Stimulated activated CD4-positive, alpha-beta T cell treated with anti-CD3 and anti-CD28 coated beads, TNF-alpha, amount 100 ng/mL, for 48 hours (primary cell): Measurements from ENCODE around the gene MXI1.
"Not testable (repeated sequence)": the region's sequence is repeated elsewhere in the genome, so short reads cannot be mapped to it uniquely, and the experiment has no call there.

Experiments used
- DNase-seq, 3 donors: peaks; one replicate each; pipeline ENCODE4 v3.0.0-alpha.2; 2020; ENCODE audit warnings: low read depth in 3 of 3

The MXI1 gene

DNA sequence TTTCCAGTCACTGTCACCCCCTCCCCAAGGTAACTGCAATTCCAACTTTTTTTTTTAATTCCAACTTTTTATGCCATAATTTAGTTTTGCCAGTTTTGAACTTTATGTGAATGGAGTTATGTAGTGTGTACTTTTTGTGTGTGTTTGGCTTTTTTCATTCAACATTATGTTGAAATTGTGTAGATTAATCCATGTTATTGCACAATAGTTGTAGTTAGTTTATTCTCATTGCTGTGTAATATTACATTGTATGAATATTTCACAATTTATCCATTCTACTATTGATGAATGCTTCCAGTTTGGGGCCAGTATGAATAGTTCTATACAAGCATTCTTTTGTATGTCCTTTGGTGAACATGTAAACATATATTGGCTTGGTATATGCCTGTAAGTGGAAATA, 32.5 kb downstream of the MXI1 start:
- no peak for DNase-seq

DNA sequence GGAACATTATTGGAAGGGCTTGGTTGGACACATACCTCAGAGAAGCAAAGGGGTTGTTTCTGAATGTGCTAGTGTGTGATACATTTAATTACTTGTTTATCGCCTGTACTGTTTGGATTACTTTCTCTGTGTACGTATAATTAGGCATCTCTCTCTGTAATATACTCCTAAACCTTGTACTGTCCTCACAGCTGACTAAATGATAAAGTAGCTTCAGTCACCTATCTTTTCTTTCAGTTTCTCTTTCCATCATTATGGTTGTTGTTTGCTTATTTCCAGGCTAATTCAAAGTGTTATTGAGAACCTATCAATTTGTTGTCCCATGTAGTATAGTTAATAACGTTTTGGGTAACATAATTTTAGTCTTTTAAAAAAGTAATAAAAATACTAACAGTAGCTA, 34.0 kb downstream of the MXI1 start:
- DNase-seq: no peak

DNA sequence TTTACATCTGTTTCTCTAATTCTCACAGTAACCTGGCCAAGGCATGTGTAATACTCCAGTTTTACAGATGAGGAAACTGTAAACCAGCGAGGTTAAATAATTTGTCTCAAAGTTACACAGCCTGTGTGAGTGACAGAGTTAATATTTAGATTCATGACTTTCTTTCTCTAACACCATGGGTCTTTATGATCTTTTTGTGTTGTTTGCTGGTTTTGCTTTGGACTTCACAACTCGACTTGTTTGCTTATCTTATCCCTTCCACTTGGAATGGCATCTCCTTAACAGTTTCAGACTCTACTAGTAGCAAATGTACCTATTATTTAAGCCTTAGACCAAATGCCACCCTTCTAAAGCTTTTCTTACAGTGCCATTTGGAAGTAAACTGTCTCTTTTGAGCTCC, 34.4 kb downstream of the MXI1 start:
- no peak for DNase-seq

DNA sequence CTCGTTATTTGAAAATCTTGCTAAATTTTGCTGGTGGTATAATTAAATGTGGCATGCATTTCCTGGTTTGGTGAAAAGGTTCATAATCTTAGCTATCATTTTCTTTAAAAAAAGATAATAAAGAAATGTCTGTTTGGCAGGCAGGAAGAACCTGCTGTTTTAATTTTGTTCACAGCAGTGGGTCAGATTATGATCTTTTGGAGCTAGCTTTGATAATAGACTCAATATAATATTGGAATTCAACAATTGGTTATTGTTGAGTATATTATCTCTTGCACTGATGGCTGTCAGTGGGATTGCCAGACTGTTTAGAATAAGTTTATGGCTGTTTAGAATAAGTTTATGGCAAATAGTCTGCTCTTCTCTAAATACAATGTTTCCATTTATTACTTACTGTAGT, 35.1 kb downstream of the MXI1 start:
- no peak for DNase-seq

DNA sequence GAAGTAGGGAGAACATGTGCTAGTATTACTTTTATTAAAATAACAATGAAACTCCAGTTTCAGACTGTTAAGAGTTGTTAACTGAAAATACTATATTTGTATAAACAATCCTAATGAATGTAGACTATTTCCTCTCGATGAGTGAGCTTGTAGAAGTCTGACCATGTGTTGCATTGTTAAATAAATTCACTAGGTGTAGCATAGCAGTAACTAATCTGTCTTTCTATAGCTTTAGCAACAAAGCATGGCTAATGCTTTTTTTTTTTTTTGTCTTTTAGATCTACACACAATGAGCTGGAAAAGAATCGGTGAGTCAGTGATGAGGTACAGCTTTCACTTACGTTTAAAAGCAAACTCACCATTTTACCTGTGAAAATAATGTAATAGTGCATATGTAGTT, 37.1 kb downstream of the MXI1 start:
- no peak for DNase-seq

DNA sequence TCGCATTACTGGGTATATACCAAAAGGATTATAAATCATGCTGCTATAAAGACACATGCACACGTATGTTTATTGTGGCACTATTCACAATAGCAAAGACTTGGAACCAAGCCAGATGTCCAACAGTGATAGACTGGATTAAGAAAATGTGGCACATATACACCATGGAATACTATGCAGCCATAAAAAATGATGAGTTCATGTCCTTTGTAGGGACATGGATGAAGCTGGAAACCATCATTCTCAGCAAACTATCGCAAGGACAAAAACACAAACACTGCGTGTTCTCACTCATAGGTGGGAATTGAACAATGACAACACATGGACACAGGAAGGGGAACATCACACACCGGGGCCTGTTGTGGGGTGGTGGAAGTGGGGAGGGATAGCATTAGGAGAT, 40.4 kb downstream of the MXI1 start:
- DNase-seq: not testable (repeated sequence)

DNA sequence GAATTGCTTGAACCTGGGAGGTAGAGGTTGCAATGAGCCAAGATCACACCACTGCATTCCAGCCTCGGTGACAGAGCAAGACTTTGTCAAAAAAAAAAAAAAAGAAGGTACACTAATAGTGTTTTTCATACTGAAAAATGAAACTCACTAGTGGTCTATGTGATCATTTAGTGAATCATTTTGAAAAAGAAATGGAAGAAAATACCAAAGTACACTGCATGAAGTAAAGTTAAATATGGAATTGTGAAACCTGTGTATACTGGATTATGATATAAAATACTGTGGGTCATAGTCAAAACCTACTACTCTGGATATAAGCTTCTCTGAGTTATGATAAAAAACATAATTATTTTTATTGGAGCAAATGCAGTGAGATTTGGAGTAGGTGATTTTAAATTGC, 42.1 kb downstream of the MXI1 start:
- DNase-seq: not testable (repeated sequence)

DNA sequence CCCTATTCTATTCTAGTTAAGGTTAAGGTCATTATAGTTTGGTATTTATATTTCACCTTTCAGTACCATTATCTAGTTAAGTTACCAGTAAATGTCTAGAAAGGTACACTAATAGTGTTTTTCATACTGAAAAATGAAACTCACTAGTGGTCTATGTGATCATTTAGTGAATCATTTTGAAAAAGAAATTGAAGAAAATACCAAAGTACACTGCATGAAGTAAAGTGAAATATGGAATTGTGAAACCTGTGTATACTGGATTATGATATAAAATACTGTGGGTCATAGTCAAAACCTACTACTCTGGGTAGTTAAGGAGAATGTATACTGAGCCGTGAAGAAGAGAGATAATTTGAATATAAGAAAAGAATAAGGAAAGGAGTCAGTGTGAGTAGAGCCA, 44.0 kb downstream of the MXI1 start:
- DNase-seq: not testable (repeated sequence)

DNA sequence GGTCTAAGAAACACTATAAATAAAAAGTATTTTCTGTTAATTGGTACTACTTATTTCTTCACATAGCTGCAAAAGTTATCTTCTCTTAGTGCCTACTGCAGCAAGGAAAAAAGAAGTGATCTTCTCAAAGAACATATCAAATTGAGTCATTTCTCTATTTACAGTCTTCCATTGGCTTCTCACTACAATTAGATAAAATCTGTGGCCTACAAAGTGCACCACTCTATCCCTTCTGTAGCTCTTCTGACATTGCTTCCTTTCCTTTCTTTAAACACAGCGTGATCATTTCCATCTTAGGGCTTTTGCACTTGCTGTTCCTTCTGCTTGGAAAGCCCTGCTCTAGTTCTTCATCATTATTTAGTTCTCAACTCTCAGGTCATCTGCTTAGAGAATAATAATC, 44.7 kb downstream of the MXI1 start:
- DNase-seq: no peak

DNA sequence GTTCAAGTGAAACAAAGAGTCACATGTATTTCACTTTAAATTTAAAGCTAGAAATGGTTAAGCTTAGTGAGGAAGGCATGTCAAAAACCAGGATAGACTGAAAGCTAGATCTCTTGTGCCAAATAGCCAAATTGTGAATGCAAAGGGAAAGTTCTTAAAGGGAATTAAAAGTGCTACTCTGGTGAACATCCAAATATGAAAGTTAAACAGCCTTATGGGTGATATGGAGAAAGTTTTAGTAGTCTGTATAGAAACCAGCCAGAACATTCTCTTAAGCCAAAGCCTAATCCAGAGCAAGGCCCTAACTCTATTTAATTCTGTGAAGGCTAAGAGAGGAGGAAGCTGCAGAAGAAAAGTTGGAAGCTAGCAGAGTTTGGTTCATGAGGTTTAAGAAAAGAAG, 47.1 kb downstream of the MXI1 start:
- no peak for DNase-seq

DNA sequence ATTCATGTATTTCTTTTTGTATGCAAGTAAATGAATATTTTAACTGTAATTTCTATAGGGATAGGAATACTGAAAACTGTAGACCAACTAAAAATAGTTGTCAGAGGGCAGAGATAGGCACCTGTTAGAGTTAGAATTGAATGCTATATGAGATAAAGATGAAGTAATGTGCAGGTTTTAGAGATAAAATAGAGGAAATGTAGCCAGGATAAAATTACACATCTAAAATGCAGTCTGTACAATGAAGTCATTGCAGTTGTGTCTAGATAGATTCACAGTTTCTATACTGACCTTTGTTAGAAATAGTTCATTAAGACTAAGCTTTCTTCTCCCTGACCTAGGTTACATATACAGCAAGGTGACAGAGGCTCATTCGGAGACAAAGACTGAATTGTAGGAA, 51.1 kb downstream of the MXI1 start:
- DNase-seq: no peak

DNA sequence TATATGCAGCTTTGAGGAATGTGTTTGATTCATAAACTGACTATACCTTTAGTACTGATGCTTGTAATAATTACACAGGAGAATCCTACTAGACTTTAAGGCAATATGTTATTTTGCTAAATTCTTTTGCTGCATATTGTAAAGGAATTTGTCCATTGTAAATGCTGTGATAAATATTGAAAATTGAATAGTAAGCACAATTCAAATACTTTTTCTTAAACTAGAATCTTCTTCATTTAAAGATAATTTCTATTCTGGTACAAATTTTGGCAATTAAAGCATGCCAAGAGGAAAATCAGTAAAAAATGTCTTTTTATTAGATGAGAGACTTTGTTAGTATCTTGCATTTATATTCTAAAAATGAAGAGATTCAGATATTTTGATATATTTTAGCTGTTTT, 51.9 kb downstream of the MXI1 start:
- no peak for DNase-seq

DNA sequence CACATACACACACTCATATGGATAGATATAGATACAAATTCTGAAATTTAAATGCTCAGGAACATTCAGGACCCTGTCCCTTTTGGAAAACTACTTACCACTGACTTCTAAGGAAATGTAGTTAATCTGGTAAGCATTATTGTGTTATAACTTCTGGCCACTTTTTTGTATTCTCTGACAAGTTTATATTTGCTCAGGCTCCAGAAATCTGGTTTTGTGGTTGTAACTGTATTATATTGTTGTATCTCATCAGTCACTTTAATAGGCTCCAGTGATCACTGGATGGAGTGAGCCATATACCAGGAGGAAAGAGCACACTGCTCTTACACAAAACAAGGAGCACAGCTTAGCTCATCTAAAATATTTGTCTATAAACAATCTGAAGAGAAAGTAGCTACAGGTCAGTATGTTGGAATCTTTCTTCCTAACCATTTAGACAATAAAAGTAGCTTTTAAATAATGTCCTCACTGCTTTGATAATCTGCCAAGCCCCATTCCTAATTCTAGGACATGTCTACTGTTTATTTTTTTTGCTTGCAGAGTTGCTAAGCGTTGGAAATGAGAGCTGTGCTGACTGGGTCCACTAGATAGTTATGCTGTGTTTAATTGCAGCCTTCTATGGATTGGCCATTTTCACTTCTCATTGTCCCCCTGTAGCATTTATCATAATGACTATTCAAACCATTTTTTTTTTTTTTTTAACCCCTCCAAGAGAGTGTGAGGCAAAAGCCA, 53.5 kb downstream of the MXI1 start:
- no peak for DNase-seq

DNA sequence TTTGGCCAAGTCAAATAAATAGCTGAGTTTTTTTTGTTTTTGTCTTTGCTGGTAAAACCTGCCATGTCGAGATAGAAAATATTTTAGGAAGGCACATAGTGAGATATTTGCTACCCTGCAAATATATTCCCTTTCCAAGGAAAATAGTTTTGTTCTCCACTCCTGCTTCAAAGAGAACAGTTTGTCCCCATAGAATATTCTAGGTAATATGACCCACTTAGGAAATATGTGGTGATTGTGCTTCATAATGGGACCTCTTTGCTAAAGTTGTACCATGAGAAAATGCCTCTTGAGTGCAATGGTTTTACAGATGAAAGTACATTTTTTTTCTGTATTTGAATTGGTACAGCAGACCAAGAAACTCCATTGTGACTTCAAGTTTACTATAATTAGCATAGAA, 55.8 kb downstream of the MXI1 start:
- no peak for DNase-seq

DNA sequence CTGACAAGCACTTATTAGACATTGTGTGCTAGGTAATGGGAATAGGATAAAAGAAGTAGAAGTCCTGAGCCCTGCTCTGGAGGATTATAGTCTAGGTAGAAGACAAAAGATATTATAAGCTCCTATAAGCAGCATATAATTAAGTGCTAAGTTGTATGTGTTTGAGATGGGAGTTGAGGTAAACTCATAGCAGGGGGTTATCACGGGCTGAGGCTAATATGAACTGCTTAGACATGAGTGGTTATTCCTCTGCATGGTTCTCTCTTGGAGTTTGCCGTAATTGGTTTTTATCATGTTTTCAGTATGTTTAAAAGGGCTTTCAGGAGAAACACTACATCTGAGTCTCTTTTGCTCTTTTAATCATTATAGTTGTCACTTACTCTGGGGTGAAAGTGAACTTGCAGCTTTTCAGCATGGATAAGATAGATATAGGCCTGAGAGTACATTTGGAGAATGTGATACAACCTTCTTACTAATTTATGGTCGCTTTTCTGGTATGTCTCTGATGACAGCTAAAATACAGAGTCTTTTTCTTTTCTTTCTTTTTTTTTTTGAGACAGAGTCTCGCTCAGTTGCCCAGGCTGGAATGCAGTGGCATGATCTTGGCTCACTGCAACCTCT, 58.3 kb downstream of the MXI1 start:
- no peak for DNase-seq

DNA sequence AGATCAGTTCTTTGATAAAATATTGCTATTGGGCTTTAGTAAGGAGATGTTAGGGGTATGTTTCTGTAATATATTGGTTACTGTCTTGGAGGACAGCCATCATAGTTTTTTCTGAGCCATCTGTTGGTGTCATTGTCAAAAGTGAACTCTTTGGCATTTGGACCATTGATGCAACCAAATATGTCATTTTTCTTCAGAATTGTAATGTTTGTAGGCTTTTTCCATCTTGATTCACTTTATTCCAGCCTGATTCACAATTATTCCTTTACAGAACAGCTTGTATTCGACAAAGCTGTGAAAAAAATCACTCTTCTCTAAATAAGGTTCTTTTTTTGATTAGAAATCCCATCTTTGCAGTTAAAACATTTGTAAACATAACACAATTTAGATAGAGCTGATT, 59.9 kb downstream of the MXI1 start:
- no peak for DNase-seq

DNA sequence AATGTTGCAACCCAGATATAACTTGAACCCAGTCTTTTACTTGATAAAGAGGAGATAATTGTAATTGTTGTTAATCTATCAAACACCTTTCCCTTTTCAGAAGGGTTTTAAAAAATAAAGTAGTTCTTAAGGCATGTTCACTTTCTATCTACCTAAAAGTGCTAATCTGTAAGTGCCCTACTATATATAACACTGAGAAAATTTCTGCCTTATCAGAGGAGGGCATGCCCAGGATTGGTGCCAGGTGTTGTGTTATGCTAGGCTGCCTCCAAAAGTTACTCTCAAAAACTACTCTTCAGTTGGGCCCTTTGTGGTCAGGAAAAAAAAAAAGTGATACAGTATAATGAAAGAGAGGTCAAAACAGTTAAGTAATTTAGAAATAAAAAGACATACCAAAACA, 61.0 kb downstream of the MXI1 start:
- DNase-seq: no peak

DNA sequence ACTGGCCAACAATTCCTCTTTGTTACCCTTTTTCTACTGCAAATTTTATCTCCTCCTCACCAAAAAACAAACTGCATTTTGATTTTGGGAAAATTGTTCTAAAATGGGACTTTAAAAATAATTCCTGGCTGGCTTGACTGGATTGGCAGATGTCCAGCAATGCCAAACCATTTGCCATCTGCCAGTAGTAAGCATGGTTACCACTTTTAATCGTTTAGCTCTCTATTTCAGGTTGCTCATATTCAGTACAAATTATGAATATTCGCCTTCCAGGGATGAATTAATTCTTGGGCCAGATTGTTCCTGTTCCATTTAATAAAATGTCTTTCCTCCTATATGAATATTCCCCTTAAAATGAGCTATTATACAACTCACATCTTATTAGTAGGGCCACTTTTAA, 61.6 kb downstream of the MXI1 start:
- DNase-seq: no peak

DNA sequence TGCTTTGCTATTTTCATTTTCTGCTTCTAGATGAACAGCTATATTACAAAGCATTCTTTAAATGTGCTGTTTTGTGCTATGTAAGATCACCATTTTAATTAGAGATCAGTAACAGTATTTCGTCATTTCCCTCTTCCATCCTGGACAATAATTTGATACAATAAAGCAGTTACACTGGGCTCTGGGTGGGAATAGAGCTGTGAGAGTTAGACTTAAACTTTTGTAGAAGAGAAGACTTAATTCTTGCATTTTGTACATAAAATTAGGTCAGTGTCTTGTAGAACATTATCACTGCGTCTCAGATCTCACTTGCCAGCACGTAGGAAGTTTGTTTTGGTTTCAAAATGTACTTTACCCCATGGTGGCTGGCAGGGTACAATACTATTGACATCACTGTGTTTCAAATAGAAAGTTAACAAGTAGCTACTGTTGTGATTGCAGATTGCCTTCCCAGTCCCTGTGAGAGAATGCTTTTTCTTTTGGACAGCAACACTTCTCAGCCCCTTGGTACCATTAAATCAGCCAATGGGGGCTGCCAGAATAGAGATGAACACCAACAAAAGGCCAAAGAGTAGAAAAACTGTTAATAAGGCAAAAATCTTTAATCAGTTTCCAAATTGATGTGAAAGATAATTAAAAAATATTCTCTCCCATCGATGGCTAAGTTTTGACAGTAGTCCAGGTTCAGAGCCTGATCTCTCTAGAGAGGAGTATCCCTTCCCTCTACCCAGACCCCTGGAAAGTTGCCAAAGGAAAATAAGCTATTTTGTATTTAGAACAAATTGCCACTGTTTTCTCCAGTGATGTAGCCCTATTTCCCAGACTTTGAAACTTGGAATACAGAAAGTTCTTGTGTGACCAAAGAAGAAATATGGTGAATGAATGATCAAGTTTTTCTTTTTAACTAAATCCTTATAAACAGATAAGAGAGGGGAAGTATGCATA, 62.2 kb downstream of the MXI1 start:
- DNase-seq: no peak

DNA sequence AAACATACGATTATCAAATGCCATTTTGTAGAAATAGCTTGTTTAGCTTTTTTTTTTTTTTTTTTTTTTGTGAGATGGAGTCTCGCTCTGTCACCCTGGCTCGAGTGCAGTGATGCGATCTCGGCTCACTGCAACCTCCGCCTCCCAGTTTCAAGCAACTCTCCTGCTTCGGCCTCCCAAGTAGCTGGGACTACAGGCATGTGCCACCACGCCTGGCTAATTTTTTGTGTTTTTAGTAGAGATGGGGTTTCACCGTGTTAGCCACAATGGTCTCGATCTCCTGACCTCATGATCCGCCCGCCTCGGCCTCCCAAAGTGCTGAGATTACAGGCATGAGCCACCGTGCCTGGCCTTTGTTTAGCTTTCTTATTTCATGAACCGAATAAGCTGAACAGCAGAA, 65.6 kb downstream of the MXI1 start:
- DNase-seq: not testable (repeated sequence)

DNA sequence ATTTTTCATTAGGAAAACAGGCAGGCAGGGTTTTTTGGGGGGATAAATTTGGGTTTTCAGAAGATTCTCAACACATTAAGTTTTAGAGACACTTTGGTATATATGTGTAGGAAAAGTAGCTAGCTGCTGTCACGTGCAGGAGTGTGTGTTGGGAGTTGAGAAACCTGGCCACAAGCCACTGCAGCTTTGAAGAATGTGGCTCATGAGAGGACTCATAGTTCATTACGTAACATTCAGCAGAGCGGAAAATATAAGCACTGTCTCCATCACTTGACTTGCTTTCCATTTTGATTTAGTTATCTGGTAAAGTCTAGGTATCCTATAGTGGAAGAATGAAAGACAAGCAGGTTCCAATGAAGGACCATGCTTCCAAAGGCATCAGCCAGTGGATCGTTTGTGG, 66.1 kb downstream of the MXI1 start:
- peak in 2 of 3 donors; percentile 7 to 27 for DNase-seq

DNA sequence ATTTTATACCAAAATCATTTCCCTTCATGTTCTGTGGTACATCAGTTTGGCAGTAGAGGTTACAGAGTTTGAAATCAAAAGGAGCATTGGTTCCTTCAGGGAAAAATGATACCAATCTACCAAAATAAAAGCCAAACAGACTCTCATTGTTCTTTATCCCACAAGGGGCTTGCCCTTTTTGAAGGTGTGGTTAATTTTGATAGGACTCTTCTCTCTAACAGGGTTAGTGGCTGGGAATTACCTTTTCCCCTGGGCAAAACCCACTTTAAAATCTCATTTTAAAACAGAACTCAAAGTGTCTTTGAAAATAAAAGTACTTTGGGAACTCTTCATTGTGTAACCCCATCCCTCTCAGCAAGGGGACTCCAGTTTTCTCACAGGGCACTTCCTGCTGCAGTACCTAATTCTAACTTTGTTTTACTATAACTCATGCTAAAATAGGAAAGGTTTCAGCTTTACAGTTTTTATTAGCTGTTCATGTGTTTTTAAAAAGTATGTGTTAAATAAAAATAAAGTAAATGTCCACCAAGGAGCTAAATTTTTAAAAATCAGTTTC, 66.7 kb downstream of the MXI1 start:
- DNase-seq: no peak
